ENCODE measurements around the gene CLCN1.
"Not testable (repeated sequence)": the region's sequence is repeated elsewhere in the genome, so short reads cannot be mapped to it uniquely, and the experiment has no call there.

CLCN1 gene

DNA sequence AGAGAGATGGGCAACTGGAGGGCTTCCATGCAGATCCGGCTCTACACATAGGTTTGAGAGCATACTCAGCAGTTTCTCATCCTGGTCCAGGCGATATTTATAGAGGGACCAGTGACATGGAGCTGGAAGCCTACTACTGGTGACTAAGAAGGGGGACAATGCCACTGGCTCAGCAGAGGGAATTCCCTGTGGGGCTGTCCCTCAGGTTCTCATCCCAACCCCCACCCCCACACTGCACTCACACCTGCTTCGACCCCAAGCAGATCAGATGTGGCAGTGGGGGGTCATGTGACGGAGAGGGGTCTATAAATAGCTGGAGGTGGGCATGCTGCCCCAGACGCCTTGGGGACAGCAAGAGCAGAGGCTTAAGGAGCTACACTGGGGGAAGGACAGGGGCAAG is at the start of gene CLCN1:
CLCN1 (plus strand) TSS at position 336 of the 400 bp plus-strand sequence. CDS start 102 bp downstream, outside the sequence.
- no peak for DNase-seq (ENCODE audit: low spot score)

DNA sequence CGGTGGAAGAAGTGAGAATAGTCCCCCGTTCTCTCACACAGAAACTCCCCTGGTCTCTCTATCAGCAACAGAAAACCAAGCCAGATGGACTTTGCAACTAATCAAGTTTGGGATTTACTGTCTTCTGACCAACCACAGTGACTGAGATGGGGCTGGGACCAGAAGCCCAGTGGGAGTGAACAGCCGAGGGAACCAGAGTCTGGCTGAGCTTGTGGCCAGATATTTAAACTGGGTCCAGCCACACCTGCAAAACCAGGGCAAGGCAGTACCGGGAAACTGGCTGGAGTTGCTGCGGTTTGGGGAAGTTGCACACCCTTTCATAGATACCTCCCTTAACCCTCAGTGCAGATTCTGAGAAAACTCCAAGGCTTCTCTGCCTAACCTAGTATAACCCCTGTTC is 46.7 kb upstream of the CLCN1 start:
- no peak for DNase-seq (ENCODE audit: low spot score)

DNA sequence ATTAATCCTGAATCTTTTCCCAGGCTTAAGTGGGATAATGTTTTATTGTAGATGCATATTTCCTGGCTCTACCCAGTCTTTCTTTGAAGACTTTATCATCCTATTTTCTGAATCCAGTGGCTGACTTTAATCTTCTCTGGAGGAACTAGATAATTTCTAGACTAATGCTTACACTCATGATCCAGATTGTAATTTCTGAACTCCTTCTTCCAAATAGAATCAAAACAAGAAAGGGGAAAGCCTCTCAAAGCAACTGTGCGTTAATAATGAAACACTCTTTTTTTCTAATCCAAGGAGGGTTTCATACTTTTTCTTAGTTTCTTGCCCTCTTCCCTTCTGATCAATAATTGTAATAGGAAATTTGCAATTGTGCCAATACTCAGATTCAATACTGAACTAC is 44.7 kb upstream of the CLCN1 start:
- no peak for DNase-seq (ENCODE audit: low spot score)

DNA sequence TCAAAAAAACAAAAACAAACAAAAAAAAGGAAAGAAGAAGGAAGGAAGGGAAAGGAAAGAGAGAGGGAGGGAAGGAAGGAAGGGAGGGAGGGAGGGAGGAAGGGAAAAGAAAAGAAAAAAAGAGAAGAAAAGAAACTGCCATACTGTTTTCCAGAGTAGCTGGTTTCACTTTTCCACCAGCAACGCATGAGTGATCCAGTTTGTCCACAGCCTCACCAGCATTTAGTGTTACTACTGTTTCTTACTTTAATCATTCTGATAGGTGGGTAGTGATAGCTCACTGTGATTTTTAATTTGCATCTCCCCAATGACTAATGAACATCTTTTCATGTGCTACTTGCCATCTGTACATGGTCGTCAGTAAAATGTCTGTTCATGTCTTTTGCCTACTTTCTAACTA is 43.0 kb upstream of the CLCN1 start:
- no peak for DNase-seq (ENCODE audit: low spot score)

DNA sequence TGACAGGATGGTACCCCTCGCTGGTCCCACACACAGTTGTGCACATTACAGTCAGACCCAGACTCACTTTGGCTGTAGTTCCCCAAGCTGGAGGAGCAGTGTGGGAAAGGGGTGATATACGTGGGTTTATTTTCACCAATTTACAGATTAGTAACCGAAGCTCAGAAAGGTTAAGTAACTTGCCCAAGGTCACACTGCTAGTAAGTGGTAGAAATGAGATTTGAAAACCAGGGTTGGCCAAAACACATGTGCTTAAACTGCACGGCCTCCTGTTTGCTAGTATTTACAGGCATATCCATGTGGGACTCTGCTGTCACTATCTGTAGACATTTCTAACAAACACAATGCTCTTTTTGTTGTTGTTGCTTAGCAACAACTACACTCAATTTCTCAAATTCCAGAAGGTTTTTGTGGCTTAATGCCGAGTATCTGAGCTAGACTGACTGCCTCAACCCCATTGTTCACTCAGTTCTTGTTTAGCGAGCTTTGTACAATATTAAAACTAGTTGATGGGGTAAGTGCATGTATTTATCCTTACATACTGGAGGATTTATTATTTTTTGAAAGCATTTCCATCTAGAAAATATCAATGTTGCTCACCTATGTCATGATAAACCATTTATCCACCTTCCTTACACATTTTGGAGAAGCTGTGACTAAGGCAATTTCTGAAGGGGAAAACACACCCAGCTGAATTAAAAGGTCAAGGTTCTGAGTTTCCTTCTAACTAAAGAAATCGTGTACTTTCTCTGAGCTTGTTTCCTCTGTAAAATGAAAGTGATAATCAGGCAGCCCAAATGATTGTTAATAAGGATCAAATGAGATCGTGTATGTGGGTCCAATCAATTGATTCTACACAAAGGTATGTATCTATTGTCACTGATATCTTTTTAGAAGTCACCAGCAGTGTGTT is 36.5 kb upstream of the CLCN1 start:
- peak; percentile 64 for DNase-seq (ENCODE audit: low spot score)

DNA sequence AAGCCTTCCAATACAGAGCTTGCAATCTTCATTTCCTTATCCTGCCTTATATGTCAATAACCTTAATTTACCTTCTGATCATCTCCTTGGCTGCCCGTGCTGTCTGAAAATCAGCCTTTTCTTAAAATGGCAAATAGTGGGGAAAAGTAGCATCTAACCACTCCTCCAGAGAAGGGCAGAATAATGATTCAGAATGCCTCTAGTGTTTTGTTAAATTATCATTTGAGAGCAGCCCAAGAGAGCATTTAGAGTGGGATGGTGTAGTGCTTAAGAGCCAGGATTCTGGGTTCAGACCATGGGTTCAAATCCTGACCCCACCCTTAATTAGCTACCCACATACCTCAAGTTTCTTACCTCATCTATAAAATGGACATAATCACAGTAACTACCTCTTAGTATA is 35.8 kb upstream of the CLCN1 start:
- DNase-seq (ENCODE audit: low spot score) = no peak

DNA sequence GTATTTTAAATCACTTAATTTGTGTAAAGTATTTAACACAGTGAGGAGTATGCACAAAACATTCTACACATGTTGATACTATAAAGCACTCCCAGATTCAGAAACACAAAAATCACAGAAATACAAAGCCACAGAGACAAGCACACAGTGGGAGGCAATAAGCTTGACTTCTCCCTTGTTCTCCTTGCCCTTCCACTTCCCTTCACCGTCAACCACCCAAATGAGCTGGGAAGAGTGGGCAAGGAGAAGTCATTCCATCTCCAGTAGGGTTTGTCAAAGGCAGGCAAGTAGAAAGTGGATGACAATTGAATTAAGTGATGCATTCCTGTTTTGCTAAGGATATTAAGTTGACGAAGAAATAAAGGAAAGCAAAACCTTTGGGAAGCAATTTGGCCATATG is 35.3 kb upstream of the CLCN1 start:
- DNase-seq (ENCODE audit: low spot score) = no peak

DNA sequence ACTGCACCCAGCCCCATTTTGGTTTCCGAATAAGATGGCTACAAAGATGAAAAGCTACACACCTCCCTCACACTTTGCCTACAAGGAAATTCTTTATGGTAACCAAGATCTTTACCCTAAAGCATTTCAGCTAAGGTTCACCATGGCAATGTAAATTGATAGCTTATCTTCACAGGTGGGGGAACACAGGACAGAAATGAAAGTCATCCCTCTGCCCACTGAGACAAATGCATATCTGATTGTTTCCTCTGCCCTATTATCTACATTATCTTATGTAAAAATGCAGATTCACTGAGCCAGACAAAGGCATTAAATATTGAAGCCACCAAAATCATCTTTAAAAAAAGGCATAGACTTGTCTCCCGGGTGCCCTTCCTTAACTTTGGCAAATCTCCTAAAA is 34.4 kb upstream of the CLCN1 start:
- no peak for DNase-seq (ENCODE audit: low spot score)

DNA sequence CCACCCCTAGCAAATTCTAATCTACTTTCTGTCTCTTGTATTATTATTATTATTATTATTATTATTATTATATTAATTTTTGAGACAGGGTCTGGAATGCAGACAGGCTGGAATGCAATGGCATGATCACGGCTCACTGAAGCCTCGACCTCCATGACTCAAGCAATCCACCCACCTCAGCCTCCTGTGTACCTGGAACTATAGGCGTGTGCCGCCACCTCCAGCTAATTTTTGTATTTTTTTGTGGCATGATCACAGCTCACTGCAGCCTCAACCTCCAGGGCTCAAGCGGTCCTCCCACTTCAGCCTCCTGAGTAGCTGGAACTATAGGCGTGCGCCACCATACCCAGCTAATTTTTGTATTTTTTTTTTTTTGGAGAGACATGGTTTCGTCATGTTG is 33.8 kb upstream of the CLCN1 start:
- DNase-seq (ENCODE audit: low spot score) = no peak

DNA sequence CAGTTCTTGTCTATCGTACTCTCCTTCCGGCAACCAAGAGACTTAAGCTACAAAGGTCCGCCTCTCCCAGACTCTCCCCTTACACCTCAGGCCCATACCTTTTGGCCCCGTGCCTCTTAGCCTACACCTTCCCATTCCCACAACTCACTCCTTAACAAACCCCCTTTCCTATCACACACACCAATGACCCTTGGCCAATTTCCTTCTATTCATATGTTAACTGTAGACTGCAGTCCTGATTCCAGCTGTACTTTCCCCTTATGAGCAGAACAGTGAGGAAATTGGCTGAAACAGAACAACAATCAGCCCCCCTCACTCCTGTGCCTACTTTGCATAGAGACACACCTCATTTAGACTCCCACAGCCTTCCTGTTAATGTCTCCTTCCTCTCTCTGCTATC is 32.5 kb upstream of the CLCN1 start:
- peak; percentile 45 for DNase-seq (ENCODE audit: low spot score)

DNA sequence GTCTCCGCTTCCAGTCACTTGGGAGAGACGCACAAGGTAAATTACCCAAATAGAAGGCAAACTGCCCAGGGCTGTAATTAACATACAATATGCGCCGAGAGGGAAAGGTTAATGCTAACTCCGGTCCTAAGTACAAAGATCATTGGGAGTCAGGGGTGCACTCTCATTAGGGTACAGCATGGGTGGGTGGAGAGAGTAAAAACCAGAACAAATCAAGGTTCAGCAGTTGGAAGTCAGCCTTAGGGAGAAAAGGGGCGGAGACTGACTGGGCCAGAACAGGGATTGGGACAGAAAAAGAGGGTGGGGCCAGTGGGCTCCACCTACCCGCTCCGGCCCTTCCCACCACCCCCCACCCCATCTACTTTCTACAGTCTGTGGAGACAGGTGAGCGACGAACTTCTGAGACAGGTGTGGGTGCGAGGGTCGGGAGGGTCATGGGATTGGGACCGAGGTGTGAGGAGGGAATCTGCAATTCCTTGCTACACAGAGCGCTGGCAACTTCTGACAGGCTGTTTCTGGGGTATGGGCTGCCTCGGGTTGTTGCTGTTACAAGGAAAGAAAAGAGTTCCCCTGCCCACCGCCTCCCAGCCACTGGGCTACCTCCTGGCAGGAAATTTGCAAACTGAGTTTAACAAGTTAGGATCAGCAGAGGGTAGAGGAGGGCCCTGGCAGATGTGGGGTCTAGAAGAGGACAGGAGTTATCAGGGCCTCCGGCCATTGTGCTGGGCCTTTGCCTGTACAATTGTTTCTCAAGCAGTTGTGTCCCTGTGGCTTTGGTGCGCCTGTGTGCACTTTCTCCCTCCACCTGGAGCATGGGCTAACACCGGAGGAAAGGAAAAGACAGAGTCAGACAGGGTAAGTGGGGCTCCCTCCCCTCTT is 31.1 kb upstream of the CLCN1 start, which contains the start of gene TMEM139:
TMEM139 (plus strand) TSS at position 368 of the 879 bp plus-strand sequence. CDS start 1,000 bp downstream, outside the sequence.
- peak; percentile 84 for DNase-seq (ENCODE audit: low spot score)

DNA sequence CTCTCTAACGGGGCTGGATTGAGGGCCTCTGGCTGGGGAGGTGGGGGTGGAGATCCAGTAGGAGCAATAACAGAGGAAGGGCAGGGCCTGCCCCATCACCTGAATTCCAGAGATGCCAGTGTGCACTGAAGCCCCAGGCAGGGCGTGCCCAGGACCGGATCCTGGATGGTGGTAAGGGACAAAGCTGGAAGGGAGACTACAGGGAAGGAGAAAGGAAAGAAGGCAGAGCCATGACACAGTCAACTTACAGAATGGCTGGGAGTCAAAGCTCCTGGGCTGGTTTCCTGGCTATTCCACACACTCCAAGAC is 30.5 kb upstream of the CLCN1 start:
- DNase-seq (ENCODE audit: low spot score) = peak; percentile 95

DNA sequence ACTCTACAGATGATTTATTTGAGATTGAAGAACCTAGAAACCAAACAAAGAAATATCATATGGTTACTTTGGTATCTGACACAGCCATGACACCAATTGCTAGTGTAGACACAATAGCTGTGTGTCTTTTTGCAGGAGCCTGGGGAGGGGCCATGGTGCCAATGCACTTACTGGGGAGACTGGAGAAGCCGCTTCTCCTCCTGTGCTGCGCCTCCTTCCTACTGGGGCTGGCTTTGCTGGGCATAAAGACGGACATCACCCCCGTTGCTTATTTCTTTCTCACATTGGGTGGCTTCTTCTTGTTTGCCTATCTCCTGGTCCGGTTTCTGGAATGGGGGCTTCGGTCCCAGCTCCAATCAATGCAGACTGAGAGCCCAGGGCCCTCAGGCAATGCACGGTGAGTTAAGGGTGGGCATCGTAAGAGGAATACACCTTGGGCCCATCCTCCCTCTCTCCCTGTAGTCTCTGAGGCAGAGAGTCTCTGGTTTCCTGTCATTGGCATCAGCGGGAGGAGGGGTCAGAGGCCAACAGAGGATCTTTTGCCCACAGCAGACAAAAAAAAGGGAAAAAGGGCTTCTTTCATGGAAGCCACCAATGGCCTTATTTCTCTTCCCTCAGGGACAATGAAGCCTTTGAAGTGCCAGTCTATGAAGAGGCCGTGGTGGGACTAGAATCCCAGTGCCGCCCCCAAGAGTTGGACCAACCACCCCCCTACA is 29.9 kb upstream of the CLCN1 start:
- no peak for DNase-seq (ENCODE audit: low spot score)

DNA sequence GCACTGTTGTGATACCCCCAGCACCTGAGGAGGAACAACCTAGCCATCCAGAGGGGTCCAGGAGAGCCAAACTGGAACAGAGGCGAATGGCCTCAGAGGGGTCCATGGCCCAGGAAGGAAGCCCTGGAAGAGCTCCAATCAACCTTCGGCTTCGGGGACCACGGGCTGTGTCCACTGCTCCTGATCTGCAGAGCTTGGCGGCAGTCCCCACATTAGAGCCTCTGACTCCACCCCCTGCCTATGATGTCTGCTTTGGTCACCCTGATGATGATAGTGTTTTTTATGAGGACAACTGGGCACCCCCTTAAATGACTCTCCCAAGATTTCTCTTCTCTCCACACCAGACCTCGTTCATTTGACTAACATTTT is 29.4 kb upstream of the CLCN1 start:
- no peak for DNase-seq (ENCODE audit: low spot score)

DNA sequence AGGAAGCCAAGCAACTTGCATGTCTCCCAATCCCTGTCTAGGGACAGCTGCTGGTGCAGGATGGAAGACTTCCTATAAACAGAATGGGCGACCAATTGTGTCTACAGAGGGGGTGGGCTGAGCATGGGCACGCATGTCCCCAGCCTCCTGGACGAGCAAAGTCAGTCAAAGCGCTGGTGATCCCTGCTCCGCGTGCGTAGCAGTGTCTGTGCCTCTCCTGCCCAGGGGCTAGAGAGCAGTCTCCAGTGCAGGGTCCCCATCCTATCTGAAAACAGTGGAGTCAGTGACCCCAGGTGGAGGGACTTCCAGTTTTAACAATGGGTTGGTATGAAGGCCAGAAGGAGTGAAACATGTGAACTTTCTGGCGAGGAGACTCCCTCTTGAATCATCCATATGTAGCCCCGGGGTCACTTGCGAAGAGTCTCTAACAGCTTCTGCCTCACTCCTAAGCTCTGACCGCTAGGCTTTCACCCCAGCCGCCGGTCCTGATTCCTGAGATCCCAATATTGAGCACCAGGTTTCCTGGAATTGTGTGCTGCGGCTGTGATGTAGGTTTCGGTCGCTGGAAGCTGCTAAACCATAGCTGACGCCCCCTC is 28.5 kb upstream of the CLCN1 start:
- DNase-seq (ENCODE audit: low spot score) = no peak

DNA sequence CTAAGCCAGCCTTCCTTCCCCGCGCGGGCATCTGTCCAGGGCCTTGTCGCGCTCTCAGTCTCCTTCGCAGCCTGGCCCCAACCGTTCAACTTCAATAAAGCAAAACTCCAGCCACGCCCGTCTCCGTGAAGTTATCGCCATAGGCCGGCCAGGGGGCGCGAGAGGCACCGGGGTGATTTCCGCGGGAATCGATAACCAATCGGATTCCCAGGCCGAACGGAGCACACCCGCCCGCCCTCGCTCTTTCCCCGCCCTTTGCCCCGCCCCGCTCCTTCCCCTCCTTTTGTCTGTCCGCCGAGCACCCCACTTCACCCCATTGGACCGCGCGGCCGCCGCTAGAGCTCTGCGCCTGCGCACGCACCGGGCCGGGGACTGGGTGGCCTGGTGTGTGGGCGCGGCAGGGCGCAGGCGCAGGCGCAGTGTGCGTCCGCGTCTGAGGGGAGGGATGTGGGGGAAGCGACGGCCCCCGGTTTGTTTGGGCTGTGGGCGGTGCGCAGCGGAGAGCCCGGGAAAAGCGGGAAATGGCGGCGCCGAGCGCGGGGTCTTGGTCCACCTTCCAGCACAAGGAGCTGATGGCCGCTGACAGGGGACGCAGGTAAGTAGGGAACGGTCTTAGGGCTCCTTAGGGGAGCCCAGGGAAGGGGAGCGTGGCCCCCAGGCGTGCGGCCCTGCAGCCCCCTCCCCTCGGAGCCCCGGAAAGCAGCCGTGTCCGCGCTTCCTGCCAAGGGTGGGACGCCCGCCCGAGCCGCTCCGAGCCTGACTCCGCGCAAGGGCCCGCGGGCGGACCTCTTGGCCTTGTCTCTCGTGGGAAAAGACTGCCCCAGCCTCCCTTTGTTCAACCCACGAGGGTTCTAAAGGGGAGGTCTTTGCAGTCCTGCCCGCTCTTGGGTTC is 27.7 kb upstream of the CLCN1 start, which contains the start of gene CASP2:
CASP2 (plus strand) TSS at position 417 of the 892 bp plus-strand sequence; CDS start at position 522, 105 bp downstream.
- peak; percentile 99 for DNase-seq (ENCODE audit: low spot score)

DNA sequence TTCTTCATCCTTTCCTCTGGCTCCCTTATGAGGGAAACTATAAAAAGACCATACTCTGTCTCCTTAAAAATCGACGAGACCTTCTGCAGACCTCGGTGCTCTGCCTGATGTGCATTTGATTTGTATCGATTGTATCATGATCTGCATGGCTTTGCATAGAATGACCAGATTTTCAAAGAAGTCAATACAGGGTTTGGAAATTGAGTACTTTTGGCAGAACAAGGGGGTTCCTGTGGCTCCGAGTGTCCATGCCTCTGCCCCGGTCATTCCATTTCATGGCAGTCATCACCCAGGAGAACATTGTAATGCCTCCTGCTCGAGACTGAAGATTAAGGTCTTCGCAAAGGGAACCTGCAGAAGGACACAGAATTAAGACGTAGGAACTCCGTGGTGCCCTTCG is 27.1 kb upstream of the CLCN1 start:
- no peak for DNase-seq (ENCODE audit: low spot score)

DNA sequence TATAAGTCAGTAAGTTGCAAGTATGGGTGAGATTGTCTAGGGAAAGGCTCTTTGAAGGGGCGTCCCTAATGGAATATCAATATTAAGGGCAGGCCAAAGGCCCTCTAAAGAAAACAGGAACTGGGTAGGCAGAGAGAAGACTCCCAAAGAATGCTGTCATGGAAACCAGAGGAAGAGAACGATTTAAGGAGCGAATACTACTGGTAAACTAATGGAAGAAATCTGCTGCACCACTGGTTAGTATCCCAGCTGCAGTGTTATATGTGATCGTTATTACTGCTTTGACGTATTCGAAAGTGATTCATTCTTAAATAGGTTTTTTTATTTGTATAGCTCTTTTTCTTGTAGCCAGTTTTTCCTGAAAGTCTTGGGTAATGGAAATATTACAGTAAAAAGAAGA is 26.5 kb upstream of the CLCN1 start:
- no peak for DNase-seq (ENCODE audit: low spot score)

DNA sequence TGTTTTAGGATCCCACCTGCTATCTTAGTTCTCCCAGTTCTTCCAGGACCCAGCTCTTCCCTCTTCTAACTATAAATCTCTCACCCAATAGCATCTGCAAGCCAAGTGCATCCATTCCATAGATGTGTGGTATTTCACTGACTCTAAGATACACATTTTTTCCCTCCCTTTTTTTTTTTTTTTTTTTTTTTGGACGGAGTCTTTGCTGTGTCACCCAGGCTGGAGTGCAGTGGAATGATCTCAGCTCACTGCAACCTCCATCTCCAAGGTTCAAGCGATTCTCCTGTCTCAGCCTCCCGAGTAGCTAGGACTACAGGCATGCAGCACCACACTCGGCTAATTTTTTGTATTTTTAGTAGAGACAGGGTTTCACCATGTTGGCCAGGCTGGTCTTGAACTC is 26.0 kb upstream of the CLCN1 start:
- DNase-seq (ENCODE audit: low spot score) = not testable (repeated sequence)

DNA sequence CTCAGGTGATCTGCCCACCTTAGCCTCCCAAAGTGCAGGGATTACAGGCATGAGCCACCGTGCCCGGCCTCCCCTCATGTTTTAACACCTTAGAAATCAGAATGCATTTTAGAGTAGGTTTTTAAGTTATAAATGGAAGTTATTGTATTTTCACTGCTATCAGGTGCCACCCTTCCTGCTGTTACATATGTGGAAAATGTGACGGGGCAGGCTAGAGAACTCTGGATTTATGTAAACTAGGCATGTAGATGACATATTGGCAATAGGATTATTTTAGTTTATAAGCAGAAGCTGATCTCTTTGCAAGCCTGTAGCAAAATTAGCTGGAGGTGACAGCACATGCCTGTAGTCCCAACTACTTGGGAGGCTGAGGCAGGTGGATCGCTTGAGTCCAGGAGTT is 25.6 kb upstream of the CLCN1 start:
- no peak for DNase-seq (ENCODE audit: low spot score)

DNA sequence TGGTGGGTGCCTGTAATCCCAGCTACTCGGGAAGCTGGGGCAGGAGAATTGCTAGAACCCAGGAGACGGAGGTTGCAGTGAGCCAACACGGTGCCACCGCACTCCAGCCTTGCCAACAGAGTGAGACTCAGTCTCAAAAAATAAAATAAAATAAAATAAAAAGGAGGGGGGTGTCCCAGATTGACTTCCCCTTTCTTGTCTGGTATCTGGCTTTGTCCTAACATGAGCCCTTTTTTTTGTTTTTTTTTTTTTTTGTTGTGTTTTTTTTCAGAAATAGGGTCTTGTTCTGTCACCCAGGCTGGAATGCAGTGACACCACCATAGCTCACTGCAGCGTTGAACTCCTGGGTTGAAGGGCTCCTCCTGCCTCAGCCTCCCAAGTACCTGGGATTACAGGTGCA is 23.0 kb upstream of the CLCN1 start:
- no peak for DNase-seq (ENCODE audit: low spot score)

Data from LoVo (cell line).